HEK293T (cell line): ENCODE results near the gene KCNMB4.

ENCODE experiments used
- CTCF ChIA-PET: fragments of 350-600 bp; formaldehyde crosslinking; extraction: SDS; loops from one replicate; lab custom pipeline; 2021; ENCODE audit warnings: antibody characterized with exemption, inconsistent platforms; lab: Yijun Ruan, JAX
- POLR2A ChIA-PET: fragments of 350-600 bp; formaldehyde crosslinking; extraction: SDS; loops from one replicate; lab custom pipeline; 2020; ENCODE audit warnings: antibody characterized with exemption, inconsistent platforms; lab: Yijun Ruan, JAX
- DNase-seq: peaks from one replicate; pipeline ENCODE4 v3.0.0; 2012; ENCODE audit warnings: mixed read lengths; ENCODE audit errors: extremely low spot score
- ARNT ChIP-seq: fragments of 450-650 bp; IDR thresholded peaks from 2 replicates; pipeline ENCODE4 v1.6.1; 2017; ENCODE audit warnings: mild to moderate bottlenecking
- BHLHE40 ChIP-seq: fragments of 450-650 bp; IDR thresholded peaks from 2 replicates; pipeline ENCODE4 v1.6.1; 2016; ENCODE audit warnings: mild to moderate bottlenecking, moderate library complexity, borderline replicate concordance
- CTBP1 ChIP-seq: fragments of 450-650 bp; IDR thresholded peaks from 2 replicates; pipeline ENCODE4 v1.6.1; 2016; ENCODE audit warnings: borderline replicate concordance
- ELF4 ChIP-seq: fragments of 450-650 bp; IDR thresholded peaks from 2 replicates; pipeline ENCODE4 v1.6.1; 2017; ENCODE audit warnings: antibody characterized with exemption
- FOXA1 ChIP-seq: fragments of 450-650 bp; IDR thresholded peaks from 2 replicates; pipeline ENCODE4 v1.6.1; 2016; ENCODE audit warnings: mild to moderate bottlenecking
- FOXK2 ChIP-seq: fragments of 450-650 bp; IDR thresholded peaks from 2 replicates; pipeline ENCODE4 v1.6.1; 2016; ENCODE audit warnings: mild to moderate bottlenecking
- FOXM1 ChIP-seq: fragments of 450-650 bp; IDR thresholded peaks from 2 replicates; pipeline ENCODE4 v1.6.1; 2017; ENCODE audit warnings: mild to moderate bottlenecking, borderline replicate concordance
- HDGF ChIP-seq: fragments of 450-650 bp; IDR thresholded peaks from 2 replicates; pipeline ENCODE4 v1.6.1; 2017; ENCODE audit warnings: antibody characterized with exemption, borderline replicate concordance
- L3MBTL2 ChIP-seq: fragments of 450-650 bp; conservative IDR thresholded peaks from 2 replicates; pipeline ENCODE4 v1.6.1; 2016; ENCODE audit warnings: mild to moderate bottlenecking
- LEF1 ChIP-seq: fragments of 450-650 bp; IDR thresholded peaks from 2 replicates; pipeline ENCODE4 v1.6.1; 2017; ENCODE audit warnings: mild to moderate bottlenecking, borderline replicate concordance
- NFRKB ChIP-seq: fragments of 450-650 bp; IDR thresholded peaks from 2 replicates; pipeline ENCODE4 v1.6.1; 2016; ENCODE audit warnings: mild to moderate bottlenecking, moderate library complexity
- SP1 ChIP-seq: fragments of 450-650 bp; IDR thresholded peaks from 2 replicates; pipeline ENCODE4 v1.6.1; 2017
- SUZ12 ChIP-seq: fragments of 450-650 bp; IDR thresholded peaks from 2 replicates; pipeline ENCODE4 v1.6.1; 2016; ENCODE audit warnings: mild to moderate bottlenecking
- TARDBP ChIP-seq: fragments of 450-650 bp; IDR thresholded peaks from 2 replicates; pipeline ENCODE4 v1.6.1; 2016
- ZNF384 ChIP-seq: fragments of 450-650 bp; IDR thresholded peaks from 2 replicates; pipeline ENCODE4 v1.6.1; 2016
- TF ChIP-seq, protein P1 (sequence below): fragments of 450-650 bp; IDR thresholded peaks from 2 replicates; pipeline ENCODE4 v1.6.1; 2016

Gene KCNMB4, protein sequence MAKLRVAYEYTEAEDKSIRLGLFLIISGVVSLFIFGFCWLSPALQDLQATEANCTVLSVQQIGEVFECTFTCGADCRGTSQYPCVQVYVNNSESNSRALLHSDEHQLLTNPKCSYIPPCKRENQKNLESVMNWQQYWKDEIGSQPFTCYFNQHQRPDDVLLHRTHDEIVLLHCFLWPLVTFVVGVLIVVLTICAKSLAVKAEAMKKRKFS

DNA sequence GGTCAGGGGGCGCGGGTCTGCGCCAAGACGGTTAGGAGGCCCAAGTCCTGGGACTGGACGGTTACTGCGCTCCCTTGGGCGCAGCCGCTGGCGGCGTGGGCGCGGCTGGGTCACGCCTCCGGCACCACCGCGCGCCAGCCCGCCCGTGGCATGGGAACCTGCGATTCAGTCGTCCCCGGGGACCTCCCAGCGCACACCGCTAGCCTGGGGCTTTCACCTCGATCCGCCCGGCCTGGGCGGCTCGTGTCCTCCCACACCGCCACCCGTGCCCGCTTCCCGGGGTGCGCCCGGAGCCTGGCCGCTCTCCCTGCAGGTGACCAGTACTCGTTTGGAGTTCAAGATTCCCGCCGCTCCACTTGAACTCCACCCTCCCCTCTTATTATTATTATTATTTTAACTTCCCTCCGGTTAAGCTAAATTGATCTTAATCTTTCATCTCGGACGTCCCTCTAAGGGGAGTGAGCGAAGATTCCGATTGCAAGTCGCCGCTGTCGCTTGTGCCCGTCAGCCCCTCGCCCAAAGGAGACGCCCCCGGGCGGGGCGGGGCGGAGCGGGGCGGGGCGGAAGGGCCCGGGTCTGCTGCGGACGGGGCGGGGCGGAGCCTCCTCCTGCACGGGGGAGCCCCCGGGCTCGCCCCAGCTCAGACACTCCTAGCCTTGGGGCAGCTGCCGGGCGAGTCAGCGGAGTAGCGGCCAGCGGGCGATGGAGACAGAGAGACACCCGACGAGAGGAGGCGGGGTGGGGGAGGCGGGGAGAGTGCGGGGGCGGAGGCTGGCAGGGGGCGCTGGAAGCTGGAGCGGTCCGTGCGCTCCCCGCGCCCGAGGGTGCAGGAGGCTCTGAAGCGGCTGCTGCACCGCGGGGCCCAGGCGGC, at the start of gene KCNMB4:
TSS of gene KCNMB4 (plus strand) at position 643 of the 871 bp plus-strand sequence. CDS start 445 bp downstream, outside the sequence.
- DNase-seq: peak; percentile 77
- TF ChIP-seq FOXK2: no peak
- TF ChIP-seq, protein P1, sequence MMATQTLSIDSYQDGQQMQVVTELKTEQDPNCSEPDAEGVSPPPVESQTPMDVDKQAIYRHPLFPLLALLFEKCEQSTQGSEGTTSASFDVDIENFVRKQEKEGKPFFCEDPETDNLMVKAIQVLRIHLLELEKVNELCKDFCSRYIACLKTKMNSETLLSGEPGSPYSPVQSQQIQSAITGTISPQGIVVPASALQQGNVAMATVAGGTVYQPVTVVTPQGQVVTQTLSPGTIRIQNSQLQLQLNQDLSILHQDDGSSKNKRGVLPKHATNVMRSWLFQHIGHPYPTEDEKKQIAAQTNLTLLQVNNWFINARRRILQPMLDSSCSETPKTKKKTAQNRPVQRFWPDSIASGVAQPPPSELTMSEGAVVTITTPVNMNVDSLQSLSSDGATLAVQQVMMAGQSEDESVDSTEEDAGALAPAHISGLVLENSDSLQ: peak; percentile 30; the same call in 1 of the 2 replicates
- ChIA-PET POLR2A (no interaction called here), CTCF (no interaction called here)

DNA sequence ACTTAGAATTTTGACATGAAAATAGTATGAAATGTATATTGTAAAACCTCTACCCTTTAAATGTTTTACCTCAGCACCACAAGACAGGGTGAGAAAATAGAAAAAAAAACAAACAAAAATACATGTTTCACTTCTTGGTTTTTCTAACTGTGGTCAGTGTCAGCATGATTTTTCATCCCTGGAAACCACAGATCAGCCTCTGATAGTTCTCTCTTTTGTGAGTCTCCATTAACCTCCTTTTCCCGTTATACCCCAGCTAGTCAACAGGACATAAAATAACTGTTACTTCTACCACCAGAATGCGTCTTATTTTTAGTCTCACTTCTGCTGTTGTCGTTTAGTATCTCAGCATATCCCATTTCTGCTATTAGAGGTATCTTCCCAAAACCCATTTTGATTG, 48.3 kb upstream of the KCNMB4 start:
- ChIA-PET POLR2A (no interaction called here), CTCF (no interaction called here)
- TF ChIP-seq SUZ12 (no peak), BHLHE40 (no peak), CTBP1 (no peak), SP1 (no peak), FOXM1 (no peak), ELF4 (no peak), ZNF384 (no peak), NFRKB (no peak), FOXA1 (no peak), HDGF (no peak), ARNT (no peak), TARDBP (no peak), LEF1 (no peak), FOXK2 (no peak)
- TF ChIP-seq, protein P1: no peak
- DNase-seq: no peak

DNA sequence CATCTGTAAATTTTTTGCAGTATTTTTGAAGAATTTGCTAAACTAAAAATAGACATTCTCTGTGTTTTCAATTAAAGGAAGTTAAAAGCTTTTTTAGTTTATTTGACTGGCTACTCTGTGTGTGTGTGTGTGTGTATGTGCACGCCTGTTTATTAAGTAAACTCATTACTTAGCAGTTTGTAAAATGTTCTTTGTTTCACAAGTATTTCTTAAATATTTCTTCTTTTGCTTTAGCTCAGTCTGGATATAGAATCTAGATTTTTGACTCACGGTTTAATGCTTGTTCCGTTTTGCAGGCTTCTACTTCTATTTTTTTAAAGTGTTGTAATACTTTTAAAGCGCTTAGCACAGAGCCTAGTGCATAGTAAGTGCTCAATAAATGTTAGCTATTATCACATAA, 46.5 kb upstream of the KCNMB4 start:
- CTCF ChIA-PET: no interaction called here
- no peak for DNase-seq
- POLR2A ChIA-PET: no interaction called here
- TF ChIP-seq FOXM1: no peak
- no peak for TF ChIP-seq FOXA1
- no peak for TF ChIP-seq ZNF384
- TF ChIP-seq CTBP1: no peak

DNA sequence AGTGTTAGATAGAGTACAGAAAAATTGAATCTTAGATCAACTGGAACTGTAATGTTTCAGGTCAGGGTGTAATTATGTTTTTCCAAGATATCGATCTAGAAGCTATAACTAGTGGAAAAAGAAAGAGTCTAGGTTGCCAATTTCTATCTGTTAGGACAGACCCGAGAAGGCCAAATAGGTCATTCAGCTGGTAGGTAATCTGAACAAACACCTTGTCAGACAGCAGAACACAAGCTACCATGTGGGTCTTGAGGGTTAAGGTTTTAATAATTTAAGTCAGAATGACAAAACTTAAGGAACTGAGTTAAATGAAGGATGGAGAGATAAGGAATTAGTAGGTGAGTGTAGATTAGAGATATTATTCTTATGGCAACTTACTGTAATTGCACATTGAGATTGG, 44.9 kb upstream of the KCNMB4 start:
- ChIA-PET CTCF (no interaction called here), POLR2A (no interaction called here)
- DNase-seq: no peak
- TF ChIP-seq TARDBP (no peak), FOXK2 (no peak), HDGF (no peak), LEF1 (no peak)
- TF ChIP-seq, protein P1: no peak

DNA sequence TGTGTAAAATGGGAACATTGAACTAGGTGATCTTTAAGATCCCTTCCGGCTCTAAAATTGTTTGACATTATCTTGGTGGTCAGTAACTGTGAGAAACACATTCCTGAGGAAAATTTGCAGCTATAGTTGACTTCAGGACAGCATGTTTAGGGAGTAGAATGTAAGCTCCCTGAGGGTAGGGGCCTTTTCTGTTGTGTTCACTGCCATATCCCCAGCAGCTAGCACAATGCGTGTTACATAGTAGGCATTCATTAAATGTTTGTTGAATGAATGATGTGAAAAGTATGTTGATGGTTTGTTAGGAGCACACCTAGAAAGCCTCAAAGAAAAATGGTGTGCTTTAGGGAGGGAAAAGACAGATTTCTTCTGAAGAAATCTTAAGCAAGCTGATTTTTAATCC, 38.5 kb upstream of the KCNMB4 start:
- ChIA-PET CTCF (no interaction called here), POLR2A (no interaction called here)
- DNase-seq: no peak

More for the DNA sequence above, 38.5 kb upstream of the KCNMB4 start:
- no peak for TF ChIP-seq LEF1
- no peak for TF ChIP-seq ELF4
- no peak for TF ChIP-seq TARDBP
- no peak for TF ChIP-seq FOXK2
- TF ChIP-seq FOXM1: no peak
- no peak for TF ChIP-seq SP1
- no peak for TF ChIP-seq NFRKB
- TF ChIP-seq SUZ12: no peak
- TF ChIP-seq, protein P1: no peak
- no peak for TF ChIP-seq BHLHE40
- TF ChIP-seq ZNF384: no peak
- TF ChIP-seq CTBP1: no peak
- no peak for TF ChIP-seq FOXA1
- no peak for TF ChIP-seq ARNT
- TF ChIP-seq HDGF: no peak
- no peak for TF ChIP-seq L3MBTL2
